NCI-H128 (cell line): ENCODE results near the gene SHANK2.

Experiments used
- DNase-seq: peaks from one replicate; lab custom pipeline; 2025; ENCODE audit not compliant: unreplicated experiment; lab: John Stamatoyannopoulos, UW

Gene SHANK2

GRCh38 chr11:71203681-71204080 lies 48.7 kb downstream of the SHANK2 start:
- DNase-seq = no peak

DNA sequence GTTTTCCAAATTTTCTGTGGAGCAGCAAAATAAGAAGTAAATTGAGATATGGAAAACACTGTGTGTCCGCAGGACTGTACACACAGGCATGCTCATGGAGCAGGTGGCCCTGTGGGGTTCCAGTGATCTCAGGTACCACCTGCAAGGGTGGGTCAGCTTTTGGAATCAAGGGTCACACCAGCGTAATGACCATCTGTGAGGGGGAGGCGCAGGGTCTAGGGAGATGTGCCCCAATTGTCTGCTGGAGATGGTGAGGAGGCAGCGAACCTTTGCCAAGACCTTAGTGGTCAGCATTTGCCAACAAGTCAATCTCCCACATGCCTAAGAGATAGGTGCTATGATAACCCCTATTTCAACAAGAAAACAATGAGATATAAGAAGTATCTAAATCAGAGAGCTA lies 49.4 kb downstream of the SHANK2 start:
- DNase-seq = no peak

DNA sequence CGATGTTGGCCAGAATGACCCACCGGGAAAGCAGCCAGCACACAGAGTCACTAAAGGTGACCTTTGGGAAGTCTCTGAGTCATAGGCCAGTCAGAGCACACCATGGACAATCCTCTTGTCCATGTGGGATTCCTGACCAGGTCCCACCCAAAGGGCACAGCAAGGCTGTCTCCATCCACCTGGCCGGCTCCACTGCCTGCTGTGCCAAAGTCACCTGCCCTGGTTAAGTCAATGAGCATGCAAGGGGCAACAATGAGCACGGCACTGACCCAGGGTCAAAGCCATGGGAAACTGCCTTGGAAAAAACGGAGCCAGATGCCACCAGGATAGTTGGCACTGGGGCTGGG lies 49.8 kb downstream of the SHANK2 start:
- DNase-seq = no peak
